COLO668 (cell line): ENCODE data around the gene MTCL1.

ENCODE experiments used
- DNase-seq: peaks from one replicate; lab custom pipeline; 2025; ENCODE audit not compliant: unreplicated experiment; lab: John Stamatoyannopoulos, UW

Gene MTCL1

DNA sequence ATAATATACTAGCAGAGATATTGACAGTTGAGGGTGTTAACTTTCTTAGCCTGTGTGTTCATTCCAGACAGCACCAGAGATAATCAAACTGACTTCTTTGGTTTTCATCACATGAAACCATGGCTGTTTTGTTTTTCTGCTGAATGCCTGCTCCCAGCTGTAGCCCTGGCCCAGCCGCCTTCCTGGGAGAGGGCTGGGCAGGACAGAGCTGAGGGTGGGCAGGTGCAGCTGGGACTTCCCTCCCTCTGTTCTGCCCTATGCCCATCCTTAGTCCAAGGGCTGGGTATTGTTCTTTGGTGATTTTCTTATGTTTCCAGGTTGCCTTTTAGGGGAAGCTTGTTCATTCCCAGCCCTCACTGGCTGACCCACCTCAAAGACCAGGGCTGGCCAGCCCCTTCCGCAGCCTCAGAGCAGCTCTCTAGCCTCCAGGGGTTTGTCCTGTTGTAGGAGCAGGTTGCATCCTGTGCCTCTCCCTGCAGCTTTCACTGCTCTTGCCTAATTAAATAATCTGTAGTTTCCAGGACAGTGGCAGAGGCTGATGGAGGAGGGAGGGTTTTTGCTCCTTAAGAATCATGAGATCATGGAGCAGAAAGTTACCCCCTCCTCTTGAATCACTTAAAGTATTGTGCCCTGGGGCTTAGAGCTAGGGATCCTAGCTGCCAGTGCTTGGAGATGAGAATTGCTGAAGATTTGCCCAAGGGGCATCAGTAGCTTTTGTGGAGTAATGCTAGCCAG, 61.4 kb downstream of the MTCL1 start:
- DNase-seq: no peak

DNA sequence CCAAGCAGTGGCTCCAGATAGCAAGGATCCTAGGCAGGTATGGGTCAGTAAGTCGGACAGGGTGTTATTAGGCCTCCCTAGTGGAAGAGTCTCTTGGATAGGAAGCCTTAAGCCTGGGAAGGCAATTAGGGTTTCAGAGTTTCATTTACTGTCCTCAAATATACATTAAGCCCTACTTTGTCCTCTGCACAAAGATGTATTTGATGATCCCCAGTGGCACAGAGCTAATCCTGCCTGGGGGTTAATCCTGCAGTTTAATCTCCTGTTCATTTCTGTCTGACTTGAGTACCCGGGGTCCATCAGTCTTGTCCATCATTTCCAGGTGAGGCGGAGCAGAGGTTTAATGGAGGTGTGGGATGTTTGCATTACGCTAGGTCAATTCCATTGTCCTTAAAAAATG, 62.0 kb downstream of the MTCL1 start:
- no peak for DNase-seq

DNA sequence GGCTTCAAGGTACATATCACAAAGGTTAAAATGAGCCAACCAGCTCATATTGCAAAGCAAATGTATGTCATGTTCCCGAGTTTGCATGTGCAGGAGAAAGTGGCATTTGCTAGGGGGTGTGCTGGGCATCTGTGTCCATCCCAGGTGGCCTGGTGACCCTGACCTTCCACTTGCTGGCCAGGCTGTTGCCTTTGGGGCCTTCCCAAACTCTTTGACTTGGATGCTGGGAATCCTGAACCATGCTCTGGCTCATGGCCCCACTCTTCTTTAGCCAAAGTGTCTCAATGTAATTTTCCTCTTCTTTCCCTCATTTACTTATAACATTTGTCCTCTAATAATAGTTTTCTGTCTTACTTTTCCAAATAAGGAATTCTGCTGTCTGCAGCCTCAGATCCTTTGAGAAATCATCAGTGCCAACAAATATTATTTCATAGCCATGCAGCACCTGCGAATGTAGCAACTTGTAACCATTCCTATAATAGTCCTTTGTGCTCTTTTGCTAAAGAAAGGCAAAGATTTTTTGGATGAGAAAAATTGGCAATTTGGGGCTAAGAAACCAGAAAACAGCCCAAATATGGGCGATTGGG, 64.2 kb downstream of the MTCL1 start:
- DNase-seq: no peak

DNA sequence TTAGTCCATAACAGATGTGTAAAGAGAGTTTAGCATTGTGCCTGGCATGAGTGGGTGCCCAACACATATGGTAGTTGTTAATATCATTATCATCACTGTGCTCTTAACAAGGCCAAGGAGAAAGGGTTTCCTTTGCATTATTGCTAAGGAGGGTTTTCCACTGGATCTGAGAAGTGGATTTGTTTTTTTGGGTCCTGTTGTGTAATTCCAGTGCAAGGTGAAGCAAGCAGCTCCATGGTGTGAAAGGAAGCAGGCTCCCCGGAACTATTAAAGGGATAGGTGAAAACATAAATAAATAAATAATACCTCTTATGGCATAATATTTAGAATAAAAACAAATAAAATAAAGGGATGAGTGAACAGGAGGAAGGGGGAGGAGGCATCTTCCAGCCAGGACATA, 65.3 kb downstream of the MTCL1 start:
- no peak for DNase-seq

DNA sequence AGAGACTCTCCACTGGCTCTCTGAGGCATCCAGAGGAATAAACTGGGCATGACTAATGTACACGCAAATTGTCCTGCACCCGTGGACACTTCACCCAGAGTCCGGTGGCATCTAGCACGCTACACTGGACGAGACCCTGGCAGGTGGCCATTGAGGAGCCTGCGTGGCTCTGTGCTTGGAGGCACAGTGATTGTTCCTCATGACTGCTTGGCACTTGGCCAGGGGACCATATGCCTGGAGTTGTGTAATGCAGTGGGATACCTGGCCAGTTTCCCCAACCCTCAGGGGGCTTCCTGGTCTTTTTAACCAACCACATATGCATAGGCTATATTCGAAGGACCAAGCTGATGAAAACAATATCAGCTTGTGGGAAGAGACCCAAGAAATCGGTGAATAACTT, 66.6 kb downstream of the MTCL1 start:
- DNase-seq: peak; percentile 76

DNA sequence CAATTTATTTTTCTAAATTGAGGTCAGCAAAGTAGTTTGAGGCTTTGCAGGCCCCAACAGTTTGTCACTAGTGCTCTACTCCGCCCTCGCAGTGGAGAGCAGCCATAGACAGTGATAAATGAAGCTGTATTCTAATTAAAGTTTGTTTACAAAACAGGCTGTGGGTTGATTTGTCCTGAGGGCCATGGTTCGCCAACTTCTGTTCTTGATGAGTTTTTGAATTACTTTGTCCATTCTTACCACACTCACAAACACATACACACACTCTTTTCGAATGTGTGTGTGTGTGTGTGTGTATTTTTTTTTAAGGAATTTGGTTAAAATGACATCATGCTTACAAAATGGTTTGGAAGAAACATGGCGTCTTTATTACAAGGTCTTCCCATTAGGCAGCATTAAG, 68.6 kb downstream of the MTCL1 start:
- DNase-seq: no peak

DNA sequence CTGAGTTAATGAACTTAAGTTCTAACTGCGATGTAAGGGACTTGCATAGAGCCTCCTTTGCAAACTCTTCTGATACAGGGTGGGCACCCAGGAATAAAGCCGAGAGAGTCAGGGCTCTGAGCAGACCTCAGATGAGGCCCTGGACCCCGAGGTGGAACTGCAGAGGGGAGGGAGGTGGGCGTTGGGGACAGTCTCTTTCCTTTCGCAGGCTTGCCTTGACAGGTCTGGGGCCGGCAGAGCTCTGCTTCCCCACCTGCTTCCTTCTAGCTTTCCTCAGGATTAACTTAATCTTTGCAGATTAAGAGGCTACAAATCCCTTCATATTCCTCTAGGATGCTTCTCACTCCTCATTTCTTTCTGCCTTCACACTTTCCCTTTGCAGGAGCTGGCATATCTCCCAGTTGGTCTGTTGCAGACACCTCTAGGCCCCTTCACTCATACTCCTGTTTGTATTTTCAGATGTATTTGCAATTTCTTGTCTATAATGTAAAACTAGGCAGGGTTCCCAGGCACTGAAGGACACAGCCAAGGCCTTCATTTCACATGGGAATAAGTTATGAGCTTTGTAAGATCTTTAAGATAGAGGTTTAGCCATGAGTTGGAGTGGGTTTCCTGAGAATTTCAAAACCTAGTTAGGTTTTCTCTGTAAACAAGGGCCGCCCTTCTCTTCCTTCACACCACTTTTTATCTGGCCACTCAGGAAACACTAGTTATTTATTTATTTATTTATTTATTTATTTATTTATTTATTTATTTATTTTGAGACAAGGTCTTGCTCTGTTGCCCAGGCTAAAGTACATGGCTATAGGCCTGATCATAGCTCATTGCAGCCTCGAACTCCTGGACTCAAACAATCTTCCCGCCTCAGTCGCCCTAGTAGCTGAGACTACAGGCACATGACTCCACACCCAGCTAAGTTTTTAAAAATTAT, 70.9 kb downstream of the MTCL1 start:
- DNase-seq: no peak

DNA sequence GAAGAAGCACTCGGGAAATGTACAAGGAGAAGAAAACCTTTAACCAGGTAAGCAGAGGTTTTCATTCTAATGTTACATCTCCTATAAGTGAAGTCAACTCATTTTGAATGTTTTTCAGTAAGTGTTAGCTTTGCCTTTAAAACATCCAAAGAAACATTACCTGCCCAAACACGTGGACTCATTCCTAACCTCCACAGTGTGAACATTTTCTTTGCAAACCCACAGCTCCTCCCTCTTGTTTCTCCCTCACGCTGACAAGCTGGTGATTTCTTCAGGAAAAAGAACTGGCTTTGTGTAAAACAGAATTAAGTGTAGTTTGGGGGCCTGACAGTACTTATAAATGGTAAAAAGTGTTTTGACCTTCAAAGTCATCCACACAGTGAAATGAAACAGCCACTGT, 72.5 kb downstream of the MTCL1 start:
- DNase-seq: no peak

DNA sequence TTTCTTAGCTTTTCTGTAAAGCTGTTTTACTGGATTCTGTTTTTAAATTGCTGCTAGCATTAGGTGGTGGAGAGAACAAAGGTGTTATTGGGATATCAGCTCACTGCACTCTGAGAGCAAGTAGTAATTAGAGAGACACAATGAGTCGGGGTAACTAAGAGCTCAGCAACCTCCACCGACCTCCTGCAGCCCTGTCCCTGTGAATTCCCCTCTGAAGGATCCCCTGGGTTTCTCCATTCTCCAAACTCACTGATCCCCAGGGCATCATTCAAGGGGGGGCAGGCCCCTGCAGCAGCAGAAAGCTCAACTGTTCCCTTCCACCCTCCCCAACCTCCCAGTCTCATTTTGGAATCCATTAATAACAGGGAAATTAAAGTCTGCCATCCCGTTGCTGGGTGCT, 73.0 kb downstream of the MTCL1 start:
- DNase-seq: no peak

DNA sequence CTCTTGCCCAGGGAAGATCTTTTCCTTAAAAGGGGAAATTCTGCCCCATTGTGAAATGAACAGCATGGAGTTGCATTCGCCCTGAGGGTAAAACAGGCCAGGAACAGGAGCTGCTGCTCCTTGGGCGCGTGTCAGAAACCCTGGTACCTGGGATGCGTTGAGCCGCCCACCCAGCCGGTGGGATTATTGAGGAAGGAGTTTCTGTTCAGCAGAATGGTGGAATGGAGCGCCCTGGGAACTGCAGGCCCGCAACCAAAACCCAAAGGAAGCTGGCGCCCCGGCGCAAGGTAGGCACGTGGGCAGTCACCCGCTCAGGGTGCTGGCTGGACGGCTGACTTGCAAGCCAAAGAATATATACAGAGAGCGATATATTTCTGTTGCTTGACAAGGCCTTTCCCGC, 73.5 kb downstream of the MTCL1 start:
- DNase-seq: no peak

DNA sequence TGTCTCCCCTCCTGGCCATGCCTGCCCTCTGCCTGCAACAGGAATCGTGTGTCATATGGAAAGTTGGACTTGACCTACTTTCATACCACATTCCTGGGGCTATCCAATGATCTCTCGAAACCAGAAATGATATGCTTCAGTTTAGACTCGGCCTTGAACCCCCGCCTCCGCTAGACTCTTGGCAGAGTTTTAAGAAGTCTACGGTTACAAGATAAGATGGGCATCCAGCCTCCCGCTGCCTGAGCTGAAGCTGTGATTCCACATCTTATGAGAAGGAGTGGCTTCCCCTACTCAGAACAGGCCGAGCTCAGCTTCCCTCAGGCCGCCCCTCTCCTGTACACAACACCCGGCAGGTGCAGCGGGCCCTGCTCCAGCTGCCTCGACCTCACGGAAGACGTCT, 73.9 kb downstream of the MTCL1 start:
- DNase-seq: no peak

DNA sequence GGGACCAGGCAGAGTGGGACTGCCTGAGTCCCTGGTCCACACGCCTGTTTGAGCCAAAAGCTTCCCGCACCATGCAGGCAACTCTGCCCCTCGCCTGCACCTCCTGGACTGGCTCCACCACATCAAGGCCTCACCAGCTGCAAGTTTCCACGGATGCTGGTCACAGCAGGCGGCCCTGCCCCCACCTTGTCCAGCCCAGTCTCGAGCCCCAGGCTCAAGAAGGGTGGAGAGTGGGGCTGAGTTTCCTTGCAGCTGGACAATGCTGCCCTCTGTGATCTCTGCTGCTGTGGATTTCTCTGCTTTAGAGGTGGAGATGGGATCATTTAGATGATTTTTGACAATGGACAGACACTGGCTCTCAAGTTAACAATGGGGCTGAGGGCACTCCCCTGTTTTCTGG, 74.9 kb downstream of the MTCL1 start:
- no peak for DNase-seq

DNA sequence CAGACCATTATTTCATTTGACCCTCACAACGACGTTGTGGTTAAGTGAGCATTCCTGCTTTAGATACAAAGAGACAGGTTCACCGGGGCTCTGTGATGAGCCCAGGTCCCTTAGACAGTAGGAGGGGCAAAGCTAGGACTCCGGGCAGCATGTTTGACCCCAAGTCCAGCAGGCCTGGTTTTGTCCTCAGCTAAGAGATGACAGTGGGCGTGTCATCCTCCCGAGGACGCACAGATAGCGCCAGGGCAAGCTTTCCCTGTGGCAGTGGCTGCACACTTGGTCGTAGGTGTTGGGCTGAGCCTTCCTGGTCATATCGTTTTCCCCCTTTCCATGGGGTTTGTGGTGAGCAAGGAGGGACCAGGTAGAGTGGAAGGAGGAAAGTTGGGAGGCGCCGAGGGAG, 76.3 kb downstream of the MTCL1 start:
- no peak for DNase-seq

DNA sequence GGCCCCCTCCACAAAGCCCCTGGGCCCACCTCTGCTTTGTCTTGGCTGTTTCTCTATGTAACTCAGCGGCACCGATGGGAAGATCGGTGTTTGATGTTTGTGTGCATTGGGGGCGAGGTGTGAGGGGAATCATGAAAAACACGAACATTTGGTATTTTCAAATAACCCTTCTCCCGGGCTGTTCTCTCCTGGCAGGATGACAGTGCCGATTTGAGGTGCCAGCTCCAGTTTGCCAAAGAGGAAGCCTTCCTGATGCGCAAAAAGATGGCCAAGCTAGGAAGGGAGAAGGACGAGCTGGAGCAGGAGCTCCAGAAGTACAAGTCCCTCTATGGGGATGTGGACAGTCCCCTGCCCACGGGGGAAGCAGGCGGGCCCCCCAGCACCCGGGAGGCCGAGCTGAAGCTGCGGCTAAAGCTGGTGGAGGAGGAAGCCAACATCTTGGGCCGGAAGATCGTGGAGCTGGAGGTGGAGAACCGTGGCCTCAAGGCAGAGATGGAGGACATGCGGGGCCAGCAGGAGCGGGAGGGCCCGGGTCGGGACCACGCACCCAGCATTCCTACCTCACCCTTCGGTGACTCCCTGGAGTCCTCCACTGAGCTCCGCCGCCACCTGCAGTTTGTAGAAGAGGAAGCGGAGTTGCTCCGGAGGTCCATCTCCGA, 78.1 kb downstream of the MTCL1 start:
- no peak for DNase-seq

DNA sequence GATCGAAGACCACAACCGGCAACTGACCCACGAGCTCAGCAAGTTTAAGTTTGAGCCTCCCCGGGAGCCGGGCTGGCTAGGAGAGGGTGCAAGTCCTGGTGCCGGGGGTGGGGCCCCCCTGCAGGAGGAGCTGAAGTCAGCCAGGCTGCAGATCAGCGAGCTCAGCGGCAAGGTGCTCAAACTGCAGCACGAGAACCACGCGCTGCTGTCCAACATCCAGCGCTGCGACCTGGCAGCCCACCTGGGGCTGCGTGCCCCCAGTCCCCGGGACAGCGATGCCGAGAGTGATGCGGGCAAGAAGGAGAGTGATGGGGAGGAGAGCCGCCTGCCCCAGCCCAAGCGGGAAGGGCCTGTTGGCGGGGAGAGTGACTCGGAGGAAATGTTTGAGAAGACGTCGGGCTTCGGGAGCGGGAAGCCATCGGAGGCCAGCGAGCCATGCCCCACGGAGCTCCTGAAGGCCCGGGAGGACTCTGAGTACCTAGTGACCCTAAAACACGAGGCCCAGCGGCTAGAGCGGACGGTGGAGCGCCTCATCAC, 78.7 kb downstream of the MTCL1 start:
- no peak for DNase-seq

DNA sequence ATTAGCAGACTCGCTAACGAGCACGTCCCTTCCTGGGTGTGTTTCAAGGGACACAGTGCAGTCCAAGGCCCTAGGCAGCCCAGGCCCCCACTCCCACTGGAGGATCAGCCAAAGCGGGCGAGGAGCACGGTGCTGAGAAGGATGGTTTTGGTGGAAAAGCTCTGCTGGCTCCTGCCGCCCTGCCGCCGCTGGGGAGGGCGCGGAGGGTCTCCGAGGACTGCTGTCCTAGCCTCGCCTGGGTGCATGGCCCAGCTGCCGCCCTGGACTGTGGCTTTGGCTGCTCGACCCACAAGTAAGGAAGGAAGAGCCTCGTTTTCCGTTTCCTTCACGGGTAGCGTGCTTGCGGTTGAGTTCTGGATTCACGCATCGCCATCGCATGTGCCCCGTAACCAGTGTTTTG, 79.9 kb downstream of the MTCL1 start:
- no peak for DNase-seq

DNA sequence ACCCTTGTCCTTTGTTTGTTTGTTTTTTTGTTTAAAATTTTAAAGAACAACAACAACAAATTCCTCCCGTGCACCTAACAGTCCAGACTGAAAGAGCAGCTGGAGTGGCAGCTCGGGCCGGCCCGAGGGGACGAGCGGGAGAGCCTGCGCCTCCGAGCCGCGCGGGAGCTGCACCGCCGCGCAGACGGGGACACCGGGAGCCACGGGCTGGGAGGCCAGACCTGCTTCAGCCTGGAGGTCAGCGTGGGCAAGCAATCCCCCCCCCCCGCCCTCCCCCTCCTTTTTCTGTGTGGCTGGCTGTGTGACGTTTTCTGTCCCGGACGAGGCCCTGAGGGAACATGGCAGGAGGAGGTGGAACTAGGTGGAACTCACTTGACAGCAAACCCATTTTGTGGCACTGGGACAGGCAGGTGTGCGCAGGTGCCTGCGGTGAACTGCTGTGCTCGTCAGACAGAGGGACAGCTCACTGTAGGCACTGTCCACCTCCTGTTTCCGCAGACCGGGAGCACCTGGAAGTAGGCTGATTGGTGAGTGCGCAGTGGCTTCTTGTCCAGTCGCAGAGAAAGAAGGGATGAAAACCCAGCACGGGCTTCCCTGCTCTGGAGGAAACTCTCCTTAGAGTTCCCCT, 80.6 kb downstream of the MTCL1 start:
- no peak for DNase-seq

DNA sequence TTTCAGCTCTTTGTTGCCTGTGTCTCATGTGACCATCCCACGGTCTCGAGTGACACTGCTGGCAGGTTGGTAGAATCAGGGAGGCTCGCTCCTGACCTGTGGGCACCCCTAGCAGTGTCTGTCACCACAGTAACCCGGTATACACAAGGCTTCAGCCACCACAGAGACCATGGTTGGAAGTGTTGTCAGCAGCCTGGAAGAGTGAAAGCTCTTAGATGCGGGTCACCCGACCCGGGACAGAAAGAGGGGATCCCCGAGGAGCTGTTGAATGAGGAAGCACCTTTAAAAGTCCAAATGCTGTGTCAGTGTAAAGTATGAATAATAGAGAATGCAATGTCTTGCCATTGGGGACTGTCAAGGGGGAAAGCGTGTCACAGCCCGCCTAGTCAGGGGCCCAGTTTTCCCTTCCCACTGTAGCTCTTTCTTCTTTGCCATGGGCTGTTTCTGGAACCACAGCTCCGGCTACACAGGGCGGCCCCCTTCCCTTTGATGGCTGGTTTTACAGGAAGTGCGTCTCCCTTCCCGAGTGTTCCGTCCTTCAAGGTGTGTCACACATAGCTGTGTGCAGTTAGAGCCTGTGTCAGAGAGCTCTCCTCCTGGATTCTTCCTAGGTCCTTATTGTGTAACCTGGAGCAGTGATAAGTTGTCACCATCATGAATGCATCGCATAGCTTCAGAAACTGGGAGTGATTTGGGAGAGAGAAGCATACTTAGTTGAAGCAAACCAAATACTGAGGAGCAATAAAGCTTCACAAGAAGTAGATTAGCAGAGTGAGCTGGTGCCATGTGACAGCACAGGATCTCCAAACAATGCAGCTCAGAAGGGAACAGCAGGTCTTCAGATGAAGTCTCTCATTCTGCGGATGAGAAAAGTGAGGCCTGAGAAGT, 81.4 kb downstream of the MTCL1 start:
- DNase-seq: no peak

DNA sequence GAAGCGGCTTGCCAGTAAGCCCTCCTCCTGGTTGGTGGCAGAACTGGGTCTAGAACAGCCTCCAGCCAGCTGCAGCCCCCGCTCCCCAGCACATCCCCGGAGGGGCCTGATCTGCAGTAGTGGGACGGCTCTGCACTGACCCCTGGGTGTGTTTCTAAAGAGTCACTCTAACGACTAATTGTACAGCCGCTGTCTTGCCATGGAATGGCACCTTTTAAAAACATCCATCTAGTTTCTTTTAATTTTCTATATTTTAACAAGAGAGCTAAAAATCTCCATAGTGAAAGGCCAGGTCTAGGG, 82.0 kb downstream of the MTCL1 start:
- no peak for DNase-seq

DNA sequence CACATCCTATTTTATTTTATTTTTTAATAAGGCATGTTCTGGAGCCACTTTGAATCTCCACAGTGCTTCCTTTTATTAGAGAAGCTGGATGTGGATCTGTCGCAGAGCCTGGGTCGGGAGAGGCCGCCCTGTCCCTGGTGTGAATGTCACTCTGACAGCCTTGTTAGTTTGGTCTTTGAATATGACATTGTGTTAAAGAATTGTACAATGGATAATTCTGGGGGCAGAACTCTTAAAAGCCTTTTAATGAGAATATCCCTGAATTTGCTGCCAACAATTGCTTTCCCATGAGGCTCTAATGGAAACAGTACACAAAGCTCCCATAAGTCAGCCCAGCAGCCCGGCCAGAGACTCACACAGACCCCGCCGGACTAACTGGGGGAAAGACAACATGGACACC, 82.4 kb downstream of the MTCL1 start:
- no peak for DNase-seq
